ENCODE results near the gene UBL7. TPM values are rescaled to one million over a fixed set of nuclear protein-coding genes. Genes with fewer than 3 reads are reported as not detected.

Gene UBL7
- total and polyA plus RNA-seq, 2 of the 8 experiments (the other 6 are each of a cell fraction or from before 2014, with no cell fraction given): 71.5 to 183 TPM

DNA sequence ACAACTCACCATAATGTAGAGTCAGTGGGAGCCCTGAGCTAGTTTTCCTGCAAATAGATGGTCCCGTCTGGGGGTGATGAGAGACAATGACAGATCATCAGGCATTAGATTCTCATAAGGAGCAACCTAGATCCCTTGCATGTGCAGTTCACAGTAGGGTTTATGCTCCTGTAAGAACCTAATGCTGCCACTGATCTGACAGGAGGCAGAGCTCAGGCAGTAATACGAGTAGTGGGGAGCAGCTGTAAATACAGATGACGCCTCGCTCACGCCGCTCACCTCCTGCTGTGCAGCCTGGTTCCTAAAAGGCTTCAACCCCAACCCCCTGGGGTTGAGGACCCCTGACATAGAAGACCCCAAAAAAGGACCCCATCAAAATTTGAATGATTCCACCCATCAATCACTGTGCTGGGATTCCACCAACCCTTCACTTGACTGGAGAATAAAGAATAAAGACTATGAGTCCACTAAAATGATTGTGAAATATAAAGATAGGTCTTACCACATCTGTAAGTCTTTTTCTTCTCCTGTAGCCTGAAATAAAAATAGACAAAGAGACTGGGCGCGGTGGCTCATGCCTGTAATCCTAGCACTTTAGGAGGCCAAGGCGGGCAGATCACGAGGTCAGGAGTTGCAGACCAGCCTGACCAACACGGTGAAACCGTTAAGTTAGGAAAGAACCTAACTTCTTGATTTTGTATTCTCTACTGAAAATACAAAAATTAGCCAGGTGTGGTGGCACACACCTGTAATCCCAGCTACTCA, 9.9 kb upstream of the UBL7 start:
- Histone ChIP-seq H2AK5ac (ENCODE audit: low read depth, low read length) (no peak overlapping the region), H2AFZ (ENCODE audit: low read length) (no peak overlapping the region), H2BK120ac (replicated peaks; ENCODE audit: low read depth, low read length) (no peak overlapping the region), H3K9me3 (ENCODE audit: insufficient read depth in 2 of 2, low read depth in 1 of 2, low read length in 1 of 2) (no peaks in the 10 kb centered on the region), H3K9ac (replicated peaks in 1 of 4; ENCODE audit: extremely low read depth in 1 of 4, low read depth in 3 of 4, low read length in 3 of 4) (no peak overlapping the region), H4K20me1 (replicated peaks in 1 of 2; ENCODE audit: control insufficient read depth in 1 of 2, insufficient read depth in 2 of 2, low read length in 2 of 2) (no peaks in the 10 kb centered on the region), H3K27me3 (replicated peaks in 1 of 4; ENCODE audit: control insufficient read depth in 3 of 4, extremely low read depth in 1 of 4, insufficient read depth in 3 of 4, low read length in 3 of 4) (no peaks in the 10 kb centered on the region), H4K8ac (ENCODE audit: extremely low read depth, insufficient read depth, low read length) (no peak overlapping the region), H4K91ac (replicated peaks; ENCODE audit: insufficient read length, low read length) (no peak overlapping the region), H2BK12ac (ENCODE audit: low read depth, low read length) (no peak overlapping the region), H3K14ac (ENCODE audit: insufficient read length) (no peak overlapping the region), H3K18ac (ENCODE audit: extremely low read depth, low read length) (no peak overlapping the region), H3K4me3 (ENCODE audit: extremely low read depth in 1 of 4, insufficient read depth in 2 of 4, low read depth in 3 of 4, low read length in 4 of 4) (no peak overlapping the region), H3K23me2 (ENCODE audit: low read depth, low read length) (no peaks in the 10 kb centered on the region), H3K27ac (ENCODE audit: low read depth, low read length) (no peak overlapping the region), H3K23ac (ENCODE audit: insufficient read length) (no peak overlapping the region), H2BK20ac (ENCODE audit: low read length) (no peak overlapping the region), H3K79me1 (ENCODE audit: low read depth, low read length) (no peaks in the 10 kb centered on the region), H3K4me2 (ENCODE audit: insufficient read depth in 1 of 2, low read depth in 2 of 2, low read length in 2 of 2) (no peak overlapping the region), H2BK5ac (ENCODE audit: low read depth, low read length) (no peak overlapping the region), H3K56ac (replicated peaks; ENCODE audit: insufficient read length, low read depth, low read length) (no peak overlapping the region), H4K5ac (ENCODE audit: insufficient read length, low read depth, low read length) (no peak overlapping the region), H3K79me2 (ENCODE audit: control insufficient read depth in 1 of 2, insufficient read depth in 2 of 2, low read length in 2 of 2) (no peaks in the 10 kb centered on the region), H2BK15ac (ENCODE audit: low read length) (no peak overlapping the region), H3K36me3 (ENCODE audit: control insufficient read depth in 2 of 4, insufficient read depth in 4 of 4, low read length in 3 of 4) (peaks cover 0 to 12% (median 4%) of the 10 kb centered on the region in 4 experiments; a peak in 6 of 8 replicates), H3K4ac (replicated peaks; ENCODE audit: insufficient read length, low read depth, low read length) (no peak overlapping the region), H3K4me1 (replicated peaks in 1 of 4; ENCODE audit: control insufficient read depth in 3 of 4, insufficient read depth in 4 of 4, low read length in 3 of 4) (no peaks in the 10 kb centered on the region)
- no peak for TF ChIP-seq TEAD4 (IDR thresholded peaks at IDR 0.05; ENCODE audit: low read depth, low read length)
- ChIA-PET POLR2A (ENCODE audit: partially characterized antibody) (interaction anchor here (1.1 to 1.5 kb wide), 3 partner anchors 9 to 12 kb away, joined by 3 to 6 read pairs (median 3); partner anchors contain the start of gene UBL7), CTCF (ENCODE audit: partially characterized antibody) (interaction anchor here (1.0 to 2.7 kb wide), 6 partner anchors 11 to 161 kb away, joined by 3 to 10 read pairs (median 3); no protein-coding TSS in a partner anchor)
- FAIRE-seq: no peak
- no peak for DNase-seq (ENCODE audit: low read depth in 1 of 2, low spot score in 2 of 2)
- WGBS, 2 experiments (ENCODE audit: extremely low coverage in 1 of 2, insufficient coverage in 1 of 2, insufficient read length in 1 of 2, insufficient replicate concordance in 2 of 2, low coverage in 1 of 2, low lambda C conversion rate in 2 of 2, missing lambda C conversion rate in 1 of 2): 95% methylated on average over 12 of the region's 12 CpGs; no CpG with 5 or more reads in 1 of the 2 experiments

Measured in H1 (cell line).